WI38 (cell line): ENCODE data around the gene P2RY6.

Experiments
- H3K4me3 ChIP-seq: 2 replicates; pipeline ENCODE4 v1.5.1; 2011; ENCODE audit warnings: low read depth, mild to moderate bottlenecking, control low read depth, low read length
- TF ChIP-seq, protein P1 (sequence below): IDR thresholded peaks from 2 replicates; pipeline ENCODE4 v1.5.1; 2012; ENCODE audit warnings: low read depth, mild to moderate bottlenecking, control low read depth, low read length

The P2RY6 gene

DNA sequence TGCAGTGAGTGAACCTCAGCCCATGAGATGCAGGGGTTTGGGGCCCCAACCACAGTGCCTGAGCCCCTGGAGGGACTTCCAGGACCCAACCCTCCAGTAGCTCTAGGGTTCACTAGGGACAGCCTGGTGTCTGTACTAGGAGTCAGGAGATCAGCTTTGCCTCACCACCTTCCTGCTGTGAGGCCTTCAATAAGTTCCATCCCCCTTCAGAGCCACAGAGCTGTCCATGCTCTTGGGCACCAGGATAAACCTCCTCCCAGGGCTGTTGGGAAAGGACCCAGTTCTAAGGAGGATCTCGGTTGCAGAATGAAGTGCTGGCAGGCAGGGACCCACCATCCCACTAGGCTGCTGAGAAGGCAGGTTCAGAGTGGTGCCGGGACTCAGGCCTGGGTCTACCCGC, 45.7 kb downstream of the P2RY6 start:
- no peak overlapping the region for H3K4me3 ChIP-seq
- TF ChIP-seq, protein P1, sequence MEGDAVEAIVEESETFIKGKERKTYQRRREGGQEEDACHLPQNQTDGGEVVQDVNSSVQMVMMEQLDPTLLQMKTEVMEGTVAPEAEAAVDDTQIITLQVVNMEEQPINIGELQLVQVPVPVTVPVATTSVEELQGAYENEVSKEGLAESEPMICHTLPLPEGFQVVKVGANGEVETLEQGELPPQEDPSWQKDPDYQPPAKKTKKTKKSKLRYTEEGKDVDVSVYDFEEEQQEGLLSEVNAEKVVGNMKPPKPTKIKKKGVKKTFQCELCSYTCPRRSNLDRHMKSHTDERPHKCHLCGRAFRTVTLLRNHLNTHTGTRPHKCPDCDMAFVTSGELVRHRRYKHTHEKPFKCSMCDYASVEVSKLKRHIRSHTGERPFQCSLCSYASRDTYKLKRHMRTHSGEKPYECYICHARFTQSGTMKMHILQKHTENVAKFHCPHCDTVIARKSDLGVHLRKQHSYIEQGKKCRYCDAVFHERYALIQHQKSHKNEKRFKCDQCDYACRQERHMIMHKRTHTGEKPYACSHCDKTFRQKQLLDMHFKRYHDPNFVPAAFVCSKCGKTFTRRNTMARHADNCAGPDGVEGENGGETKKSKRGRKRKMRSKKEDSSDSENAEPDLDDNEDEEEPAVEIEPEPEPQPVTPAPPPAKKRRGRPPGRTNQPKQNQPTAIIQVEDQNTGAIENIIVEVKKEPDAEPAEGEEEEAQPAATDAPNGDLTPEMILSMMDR, result no peak

DNA sequence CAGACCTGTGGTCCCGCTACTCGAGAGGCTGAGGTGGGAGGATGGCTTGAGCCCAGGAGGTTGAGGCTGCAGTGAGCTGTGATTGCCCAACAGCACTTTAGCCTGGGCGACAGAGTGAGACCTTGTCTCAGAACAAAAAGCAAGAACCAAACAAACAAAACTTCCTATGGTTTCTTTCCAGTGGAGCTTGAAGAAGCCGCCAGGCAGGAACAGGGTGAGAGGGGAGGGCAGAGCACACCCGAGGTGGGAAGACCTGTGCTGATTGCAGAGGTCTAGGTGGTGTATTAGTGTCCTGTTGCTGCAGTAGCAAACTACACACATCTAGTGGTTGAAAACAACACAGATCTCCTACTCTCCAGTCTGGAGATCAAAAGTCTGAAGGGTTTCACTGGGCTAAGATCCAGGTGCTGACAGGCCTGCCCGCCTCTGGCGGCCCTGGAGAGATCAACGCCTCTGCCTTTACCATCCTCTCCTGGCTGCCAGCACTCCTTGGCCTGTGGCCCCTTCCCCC, 46.4 kb downstream of the P2RY6 start:
- TF ChIP-seq, protein P1, result no peak
- H3K4me3 ChIP-seq, result no peak overlapping the region

DNA sequence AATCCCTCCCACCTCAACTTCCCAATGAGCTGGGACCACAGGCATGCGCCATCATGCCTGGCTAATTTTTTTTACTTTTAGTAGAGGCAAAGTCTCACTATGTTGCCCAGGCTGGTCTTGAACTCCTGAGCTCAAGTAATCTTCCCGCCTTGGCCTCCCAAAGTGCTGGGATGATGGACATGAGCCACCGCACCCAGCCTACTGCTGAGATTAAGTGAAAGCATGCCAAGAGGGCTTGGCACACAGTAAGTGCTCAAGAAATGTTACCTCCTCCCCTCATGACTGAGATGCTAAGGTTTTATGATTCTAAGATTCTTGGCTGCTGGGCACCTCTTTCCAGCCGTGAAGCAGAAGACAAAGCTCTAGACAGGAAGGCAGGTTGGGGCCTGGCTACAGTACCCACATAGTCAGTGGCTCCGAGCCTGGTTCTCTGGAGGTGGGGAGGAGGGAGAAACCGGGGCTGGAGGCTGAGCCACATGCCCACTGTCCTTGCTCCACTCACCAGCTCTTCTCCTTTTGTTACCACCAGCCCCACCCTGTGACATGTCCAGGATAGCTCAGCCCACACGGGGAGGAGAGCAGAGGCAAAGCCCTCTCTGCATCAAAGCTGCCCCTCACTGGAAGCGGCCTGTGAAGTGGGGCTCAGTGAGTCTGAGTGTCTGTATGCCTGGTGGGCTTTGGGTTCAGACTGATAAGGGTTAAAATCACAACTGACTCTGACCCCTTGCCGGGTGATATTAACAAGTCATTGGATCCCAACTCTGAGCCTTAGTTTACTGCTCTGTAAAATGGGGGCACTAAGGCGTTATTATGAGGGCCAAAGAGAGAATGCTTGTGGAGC, 48.8 kb downstream of the P2RY6 start:
- TF ChIP-seq, protein P1, result no peak
- H3K4me3 ChIP-seq, result no peak overlapping the region

DNA sequence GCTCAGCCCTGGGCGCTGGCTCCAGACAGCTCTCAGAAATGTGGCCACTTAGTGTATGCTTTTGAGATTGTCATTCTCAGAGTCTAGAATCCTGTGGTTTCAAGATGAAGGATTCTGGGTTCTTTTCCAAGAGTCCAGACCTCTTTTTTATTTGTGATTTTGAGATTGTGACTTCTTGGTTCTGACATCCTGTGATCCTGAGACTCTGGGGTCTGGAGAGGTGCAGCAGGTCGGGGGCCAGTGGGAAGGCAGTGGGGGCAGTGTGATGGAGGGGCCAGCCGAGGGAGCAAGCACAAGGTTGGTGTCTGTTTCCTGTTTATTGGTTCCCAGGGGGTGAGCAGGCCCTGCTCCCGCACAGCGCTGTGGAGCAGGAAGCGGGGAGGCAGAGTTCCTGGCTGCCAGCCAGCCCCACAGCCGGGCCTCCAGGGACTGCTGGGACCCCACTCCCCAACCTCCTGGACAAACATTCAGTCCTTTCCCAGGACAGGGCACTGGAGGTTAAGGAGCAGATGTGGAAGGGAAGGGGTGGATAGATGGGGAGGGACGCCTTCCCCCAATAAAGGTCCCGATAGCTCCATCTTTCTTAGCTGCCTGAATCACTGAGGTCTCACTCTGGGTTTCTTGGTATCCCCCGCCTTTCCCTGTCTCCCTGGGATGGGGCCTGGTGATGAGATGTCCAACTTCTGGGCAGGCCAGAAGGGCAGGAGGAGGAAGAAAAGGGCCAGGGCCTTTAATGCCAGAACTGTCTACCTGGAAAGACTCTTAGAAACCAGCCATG, 49.7 kb downstream of the P2RY6 start:
- H3K4me3 ChIP-seq, result no peak overlapping the region
- TF ChIP-seq, protein P1, result no peak

DNA sequence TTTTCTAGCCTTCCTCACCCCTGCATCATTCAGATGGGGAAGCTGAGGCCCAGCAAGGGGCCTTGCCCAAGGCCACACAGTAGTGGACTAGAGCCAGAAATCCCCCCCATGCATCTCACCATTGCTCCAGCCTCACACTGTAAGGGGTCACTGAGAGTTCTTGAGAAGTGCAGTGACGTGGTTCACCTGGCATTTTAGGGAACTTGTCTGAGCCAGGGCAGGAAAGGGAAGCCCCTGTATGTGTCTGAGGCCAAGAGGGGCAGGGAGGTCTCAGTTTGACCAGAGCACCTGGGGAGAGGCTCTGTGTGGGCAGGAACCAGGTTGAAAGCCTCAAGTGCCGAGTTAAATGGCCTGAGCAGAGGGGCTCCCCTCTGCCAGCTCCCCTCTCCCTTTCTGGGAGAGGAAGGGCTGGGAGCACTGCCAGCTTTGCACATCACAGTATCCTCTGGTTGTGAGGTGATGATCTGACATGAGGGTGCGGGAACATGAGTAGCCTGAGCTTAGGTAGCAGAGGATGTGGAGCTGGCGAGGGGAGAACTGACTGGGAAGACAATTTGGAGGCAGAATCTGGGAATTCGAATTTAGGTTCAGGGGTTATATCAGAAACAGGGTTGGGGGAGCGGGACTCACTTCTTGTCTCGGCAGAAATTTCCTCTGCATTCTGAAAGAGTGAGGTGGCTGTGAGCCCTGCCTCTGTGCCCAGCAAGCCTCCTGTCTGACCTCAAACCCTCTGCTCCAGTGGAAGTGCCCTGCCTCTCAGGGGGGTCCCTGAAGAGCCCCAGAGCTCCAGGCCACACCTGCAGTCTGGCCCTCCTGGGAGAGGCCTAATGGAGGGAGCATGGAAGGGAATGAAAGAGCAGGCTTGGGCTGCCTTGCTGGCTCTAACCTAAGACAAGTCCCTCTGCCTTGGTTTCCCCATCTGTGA, 50.5 kb downstream of the P2RY6 start:
- TF ChIP-seq, protein P1, result no peak

DNA sequence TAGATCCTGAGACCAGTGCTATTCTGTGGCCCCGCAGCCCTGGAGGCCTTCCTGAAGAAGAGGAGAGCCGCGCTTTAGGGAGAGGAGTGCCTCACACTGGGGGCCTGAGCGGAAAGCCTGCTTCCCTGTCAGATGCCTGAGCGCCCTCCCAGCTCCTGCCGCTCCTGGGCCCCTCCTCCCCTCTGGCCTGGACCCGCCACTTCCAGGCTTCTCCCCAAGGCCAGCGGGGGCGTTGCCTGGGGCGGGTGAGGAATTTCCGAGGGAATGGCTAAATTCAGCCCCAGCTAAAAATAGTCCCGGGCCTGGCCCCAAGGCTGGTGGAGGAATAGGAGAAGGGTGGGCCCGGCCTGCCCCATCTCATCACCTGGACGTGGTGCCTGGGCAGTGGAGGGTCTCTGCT, 51.3 kb downstream of the P2RY6 start:
- H3K4me3 ChIP-seq, result 0 out of 2 replicates have a peak overlapping the region, but pooled peaks have one; percentile 14
- TF ChIP-seq, protein P1, result no peak

More for the DNA sequence above, 50.5 kb downstream of the P2RY6 start:
- H3K4me3 ChIP-seq, result no peak overlapping the region
